Measurements from ENCODE around the gene ZNF200. TPM values are rescaled to one million over a fixed set of nuclear protein-coding genes. Genes with fewer than 3 reads are reported as not detected.

Gene ZNF200
- total RNA-seq, 1 experiment from 2014 or later, result 5.0 TPM

DNA sequence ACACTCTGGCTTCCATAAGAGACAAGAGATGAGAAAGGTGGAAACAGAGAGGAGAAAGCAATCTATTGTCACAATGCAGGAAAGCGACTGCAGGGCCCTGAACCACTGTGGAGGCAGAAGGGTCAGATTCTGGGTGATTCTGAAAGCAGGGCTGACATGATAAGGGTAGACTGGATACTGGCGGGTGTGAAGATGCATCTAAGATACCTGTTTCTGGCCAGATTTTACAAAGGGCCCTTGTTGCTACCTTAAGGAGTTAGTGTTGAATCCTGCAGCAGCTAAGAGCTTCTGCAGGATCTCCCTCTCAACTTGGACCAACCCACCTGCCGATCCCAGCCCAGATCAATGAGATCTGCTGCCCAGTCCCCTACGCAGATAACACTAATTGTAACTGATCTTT, 27.6 kb upstream of the ZNF200 start:
- Histone ChIP-seq H3K9ac (ENCODE audit: low read length) (no peak overlapping the region), H3K27me3 (ENCODE audit: low read length) (no peaks in the 10 kb centered on the region), H3K4me2 (ENCODE audit: low read length) (peak overlapping the region; percentile 81; the same call in 1 of the 2 replicates), H3K9me3 (ENCODE audit: low read length) (no peaks in the 10 kb centered on the region), H3K9me2 (replicated peaks; ENCODE audit: low read length) (no peaks in the 10 kb centered on the region), H3K4me1 (ENCODE audit: insufficient read depth, low read length) (peaks cover 6% of the 10 kb centered on the region; the same call in 1 of the 2 replicates), H3K27ac (ENCODE audit: low read length) (no peak overlapping the region), H3K36me3 (ENCODE audit: low read depth, low read length) (no peaks in the 10 kb centered on the region), H3K4me3 (ENCODE audit: low read length) (no peak overlapping the region), H4K20me1 (ENCODE audit: low read length) (no peaks in the 10 kb centered on the region), H3F3A (ENCODE audit: low read length, unreplicated experiment) (no peaks in the 10 kb centered on the region), H3K79me2 (ENCODE audit: low read length) (no peaks in the 10 kb centered on the region), H2AFZ (ENCODE audit: low read length) (no peak overlapping the region)
- no peak for TF ChIP-seq EZH2 (IDR thresholded peaks at IDR 0.05; ENCODE audit: low read length, unreplicated experiment)
- TF ChIP-seq, protein P1, sequence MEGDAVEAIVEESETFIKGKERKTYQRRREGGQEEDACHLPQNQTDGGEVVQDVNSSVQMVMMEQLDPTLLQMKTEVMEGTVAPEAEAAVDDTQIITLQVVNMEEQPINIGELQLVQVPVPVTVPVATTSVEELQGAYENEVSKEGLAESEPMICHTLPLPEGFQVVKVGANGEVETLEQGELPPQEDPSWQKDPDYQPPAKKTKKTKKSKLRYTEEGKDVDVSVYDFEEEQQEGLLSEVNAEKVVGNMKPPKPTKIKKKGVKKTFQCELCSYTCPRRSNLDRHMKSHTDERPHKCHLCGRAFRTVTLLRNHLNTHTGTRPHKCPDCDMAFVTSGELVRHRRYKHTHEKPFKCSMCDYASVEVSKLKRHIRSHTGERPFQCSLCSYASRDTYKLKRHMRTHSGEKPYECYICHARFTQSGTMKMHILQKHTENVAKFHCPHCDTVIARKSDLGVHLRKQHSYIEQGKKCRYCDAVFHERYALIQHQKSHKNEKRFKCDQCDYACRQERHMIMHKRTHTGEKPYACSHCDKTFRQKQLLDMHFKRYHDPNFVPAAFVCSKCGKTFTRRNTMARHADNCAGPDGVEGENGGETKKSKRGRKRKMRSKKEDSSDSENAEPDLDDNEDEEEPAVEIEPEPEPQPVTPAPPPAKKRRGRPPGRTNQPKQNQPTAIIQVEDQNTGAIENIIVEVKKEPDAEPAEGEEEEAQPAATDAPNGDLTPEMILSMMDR (conservative IDR thresholded peaks at IDR 0.05; ENCODE audit: low read depth, low read length), result no peak
- no peak for TF ChIP-seq EZH2phosphoT487 (IDR thresholded peaks at IDR 0.05; ENCODE audit: borderline replicate concordance, low read length)
- DNase-seq, result no peak
- ChIA-PET POLR2A (ENCODE audit: unreplicated experiment) (no interaction called here), CTCF (no interaction called here)
- no TSS peak for BruUV-seq (replicated peaks)
- no peak for ATAC-seq
- intact Hi-C loops (cut with micrococcal nuclease), result loop anchor here (5.0 kb wide), 1 partner anchor 240 kb away; the partner anchor contains the start of gene CLUAP1

- intact Hi-C loops (cut with micrococcal nuclease), result loop anchor here (5.0 kb wide), 1 partner anchor 242 kb away; the partner anchor contains the start of gene CLUAP1
- no peak overlapping the region for H3K4me3 ChIP-seq (ENCODE audit: low read length)
- H3K9me2 ChIP-seq (replicated peaks; ENCODE audit: low read length), result no peaks in the 10 kb centered on the region
- POLR2A ChIA-PET (ENCODE audit: unreplicated experiment), result no interaction called here
- no peak for ATAC-seq
- TF ChIP-seq, protein P1 (conservative IDR thresholded peaks at IDR 0.05; ENCODE audit: low read depth, low read length), result no peak
- TF ChIP-seq EZH2 (IDR thresholded peaks at IDR 0.05; ENCODE audit: low read length, unreplicated experiment) (no peak), EZH2phosphoT487 (IDR thresholded peaks at IDR 0.05; ENCODE audit: borderline replicate concordance, low read length) (no peak)
- no peaks in the 10 kb centered on the region for H3K9me3 ChIP-seq (ENCODE audit: low read length)
- no peaks in the 10 kb centered on the region for H3K36me3 ChIP-seq (ENCODE audit: low read depth, low read length)
- no peak overlapping the region for H3K9ac ChIP-seq (ENCODE audit: low read length)
- H3K27ac ChIP-seq (ENCODE audit: low read length), result no peak overlapping the region
- no peak overlapping the region for H2AFZ ChIP-seq (ENCODE audit: low read length)
- H4K20me1 ChIP-seq (ENCODE audit: low read length), result no peaks in the 10 kb centered on the region
- no peaks in the 10 kb centered on the region for H3K79me2 ChIP-seq (ENCODE audit: low read length)
- DNase-seq, result no peak
- H3F3A ChIP-seq (ENCODE audit: low read length, unreplicated experiment), result no peaks in the 10 kb centered on the region
- no peaks in the 10 kb centered on the region for H3K27me3 ChIP-seq (ENCODE audit: low read length)
- BruUV-seq (replicated peaks), result no TSS peak
- CTCF ChIA-PET, result no interaction called here
- peaks cover 3% of the 10 kb centered on the region; the same call in 1 of the 2 replicates for H3K4me1 ChIP-seq (ENCODE audit: insufficient read depth, low read length)
- H3K4me2 ChIP-seq (ENCODE audit: low read length), result no peak overlapping the region
Observed at GRCh38 chr16:3259836-3260235, 24.9 kb upstream of the ZNF200 start.

DNA sequence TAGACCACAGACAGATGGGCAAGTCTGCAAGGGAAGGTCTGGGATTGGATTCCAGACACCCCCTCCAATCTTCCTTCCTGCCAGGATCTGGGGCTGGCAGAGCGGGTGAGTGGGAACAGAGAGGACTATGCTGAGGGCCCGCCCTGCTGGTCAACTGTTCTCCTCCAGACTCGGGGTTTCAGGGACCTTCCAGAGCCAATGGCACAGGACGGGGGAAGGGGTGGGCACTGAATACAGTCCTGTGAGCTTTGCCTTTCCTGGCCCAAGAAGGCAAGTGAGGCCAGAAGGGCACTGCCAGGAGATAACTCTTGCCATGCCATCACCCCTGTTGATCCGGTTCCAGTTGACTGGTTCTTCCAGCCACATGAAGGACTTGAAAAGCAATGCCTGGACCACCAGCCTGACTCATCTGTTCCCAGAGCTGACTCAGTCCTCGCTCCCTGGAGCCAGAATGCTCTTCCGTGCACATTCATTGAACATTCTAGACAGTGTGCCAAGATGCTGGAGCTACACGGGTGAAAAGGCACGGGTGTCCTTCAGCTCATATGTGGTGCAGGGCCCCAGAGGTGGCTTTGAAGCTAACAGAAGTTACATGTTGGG, 22.0 kb upstream of the ZNF200 start:
- intact Hi-C loops (cut with micrococcal nuclease), result no loop called here
- ATAC-seq (no peak), DNase-seq (peak; percentile 36)
- H3K9ac ChIP-seq (ENCODE audit: low read length), result no peak overlapping the region
- H3K4me2 ChIP-seq (ENCODE audit: low read length), result no peak overlapping the region
- no peaks in the 10 kb centered on the region for H3K36me3 ChIP-seq (ENCODE audit: low read depth, low read length)
- no peak overlapping the region for H2AFZ ChIP-seq (ENCODE audit: low read length)
- no peak overlapping the region for H3K4me3 ChIP-seq (ENCODE audit: low read length)
- H3K4me1 ChIP-seq (ENCODE audit: insufficient read depth, low read length), result no peaks in the 10 kb centered on the region
- no peak for TF ChIP-seq EZH2 (IDR thresholded peaks at IDR 0.05; ENCODE audit: low read length, unreplicated experiment)
- no peaks in the 10 kb centered on the region for H3K27me3 ChIP-seq (ENCODE audit: low read length)
- ChIA-PET CTCF (no interaction called here), POLR2A (ENCODE audit: unreplicated experiment) (no interaction called here)
- no peaks in the 10 kb centered on the region for H3K79me2 ChIP-seq (ENCODE audit: low read length)
- no peaks in the 10 kb centered on the region for H3K9me3 ChIP-seq (ENCODE audit: low read length)
- no peaks in the 10 kb centered on the region for H4K20me1 ChIP-seq (ENCODE audit: low read length)
- BruUV-seq (replicated peaks), result no TSS peak
- H3K9me2 ChIP-seq (replicated peaks; ENCODE audit: low read length), result no peaks in the 10 kb centered on the region
- no peak overlapping the region for H3K27ac ChIP-seq (ENCODE audit: low read length)
- no peaks in the 10 kb centered on the region for H3F3A ChIP-seq (ENCODE audit: low read length, unreplicated experiment)

All from PC-3 (cell line).